MM.1S (cell line): Measurements from ENCODE around the gene PUSL1.

ENCODE experiments used
- DNase-seq: peaks from one replicate; pipeline ENCODE4 v3.0.0-alpha.2; 2015
- H2AFZ ChIP-seq: fragments of 300-600 bp; sonication (generic); 2 replicates; pipeline ENCODE4 v1.6.0; 2016; ENCODE audit warnings: antibody characterized with exemption, low read length
- H3F3A ChIP-seq: fragments of 300-600 bp; sonication (generic); 2 replicates; pipeline ENCODE4 v1.6.1; 2016; ENCODE audit warnings: mild to moderate bottlenecking, antibody characterized with exemption, low read length, moderate library complexity, mixed read lengths; ENCODE audit not compliant: insufficient read depth
- H3K27ac ChIP-seq: fragments of 300-600 bp; sonication (generic); 2 replicates; pipeline ENCODE4 v1.5.1; 2016; ENCODE audit warnings: mild to moderate bottlenecking, low read length
- H3K27me3 ChIP-seq: fragments of 300-600 bp; sonication (generic); replicated peaks from 2 replicates; pipeline ENCODE4 v1.6.0; 2016; ENCODE audit warnings: low read length; ENCODE audit not compliant: insufficient read depth
- H3K36me3 ChIP-seq: fragments of 300-600 bp; sonication (generic); replicated peaks from 2 replicates; pipeline ENCODE4 v1.6.1; 2016; ENCODE audit warnings: mild to moderate bottlenecking, low read length, mixed read lengths; ENCODE audit not compliant: insufficient read depth
- H3K4me1 ChIP-seq: fragments of 300-600 bp; sonication (generic); 2 replicates; pipeline ENCODE4 v1.6.1; 2016; ENCODE audit warnings: low read length, mixed read lengths
- H3K4me2 ChIP-seq: fragments of 300-600 bp; sonication (generic); 2 replicates; pipeline ENCODE4 v1.6.0; 2016; ENCODE audit warnings: low read depth, low read length
- H3K4me3 ChIP-seq: fragments of 300-600 bp; sonication (generic); 2 replicates; pipeline ENCODE4 v1.5.1; 2016; ENCODE audit warnings: low read length, mixed read lengths
- H3K79me2 ChIP-seq: fragments of 300-600 bp; sonication (generic); 2 replicates; pipeline ENCODE4 v1.6.1; 2016; ENCODE audit warnings: mixed run types, low read length, mixed read lengths
- H3K9ac ChIP-seq: fragments of 300-600 bp; sonication (generic); 2 replicates; pipeline ENCODE4 v1.6.1; 2016; ENCODE audit warnings: low read length, mixed read lengths
- H3K9me2 ChIP-seq: fragments of 300-600 bp; sonication (generic); replicated peaks from 2 replicates; pipeline ENCODE4 v1.6.1; 2016; ENCODE audit warnings: mild to moderate bottlenecking, low read length, mixed read lengths; ENCODE audit not compliant: insufficient read depth
- H3K9me3 ChIP-seq: fragments of 300-600 bp; sonication (generic); replicated peaks from 2 replicates; pipeline ENCODE4 v1.6.1; 2016; ENCODE audit warnings: mild to moderate bottlenecking, low read length, mixed read lengths; ENCODE audit not compliant: insufficient read depth
- H4K20me1 ChIP-seq: fragments of 300-600 bp; sonication (generic); 2 replicates; pipeline ENCODE4 v1.6.1; 2016; ENCODE audit warnings: mild to moderate bottlenecking, low read length, moderate library complexity, mixed read lengths; ENCODE audit not compliant: insufficient read depth
- CTCF ChIP-seq: fragments of 300-600 bp; sonication (generic); IDR thresholded peaks from 2 replicates; pipeline ENCODE4 v1.5.1; 2016; ENCODE audit warnings: antibody characterized with exemption, low read length, mixed read lengths
- EZH2 ChIP-seq: fragments of 300-600 bp; sonication (generic); optimal IDR thresholded peaks from 2 replicates; pipeline ENCODE3; 2017; ENCODE audit warnings: low read depth, mild to moderate bottlenecking, antibody characterized with exemption, low read length, mixed read lengths
- EZH2phosphoT487 ChIP-seq: fragments of 300-600 bp; sonication (generic); IDR thresholded peaks from 2 replicates; pipeline ENCODE4 v1.6.1; 2018; ENCODE audit warnings: antibody characterized with exemption, low read length

The PUSL1 gene

GRCh38 chr1:1356796-1357401, 48.5 kb downstream of the PUSL1 start:
- Histone ChIP-seq H3K4me3 (no peak overlapping the region), H3K4me2 (no peak overlapping the region), H3K4me1 (no peaks in the 10 kb centered on the region), H3K79me2 (no peaks in the 10 kb centered on the region), H3K9me2 (no peaks in the 10 kb centered on the region), H3K9me3 (no peaks in the 10 kb centered on the region), H3K27ac (no peak overlapping the region), H3F3A (no peaks in the 10 kb centered on the region), H4K20me1 (no peaks in the 10 kb centered on the region), H2AFZ (no peak overlapping the region), H3K27me3 (peaks cover 65% of the 10 kb centered on the region), H3K9ac (no peak overlapping the region), H3K36me3 (no peaks in the 10 kb centered on the region)
- DNase-seq = no peak
- no peak for TF ChIP-seq EZH2phosphoT487
- no peak for TF ChIP-seq EZH2
- TF ChIP-seq CTCF = no peak

GRCh38 chr1:1357871-1358432, 49.6 kb downstream of the PUSL1 start:
- no peaks in the 10 kb centered on the region for H4K20me1 ChIP-seq
- no peak overlapping the region for H3K4me2 ChIP-seq
- H3K79me2 ChIP-seq = no peaks in the 10 kb centered on the region
- peaks cover 62% of the 10 kb centered on the region for H3K27me3 ChIP-seq
- no peak overlapping the region for H2AFZ ChIP-seq
- no peak overlapping the region for H3K4me3 ChIP-seq
- DNase-seq = no peak
- no peaks in the 10 kb centered on the region for H3F3A ChIP-seq
- no peak overlapping the region for H3K27ac ChIP-seq
- no peaks in the 10 kb centered on the region for H3K36me3 ChIP-seq
- no peak for TF ChIP-seq EZH2phosphoT487
- no peak for TF ChIP-seq CTCF
- TF ChIP-seq EZH2 = no peak
- H3K9me2 ChIP-seq = no peaks in the 10 kb centered on the region
- H3K4me1 ChIP-seq = no peaks in the 10 kb centered on the region
- H3K9ac ChIP-seq = no peak overlapping the region
- no peaks in the 10 kb centered on the region for H3K9me3 ChIP-seq

- TF ChIP-seq CTCF = no peak
- TF ChIP-seq EZH2 = no peak
- no peak for TF ChIP-seq EZH2phosphoT487
- H3K36me3 ChIP-seq = no peaks in the 10 kb centered on the region
- H3F3A ChIP-seq = no peaks in the 10 kb centered on the region
- H3K9ac ChIP-seq = no peak within 1 kb of the TSS
- no peaks in the 10 kb centered on the region for H3K9me2 ChIP-seq
- DNase-seq = no peak
- no peak within 1 kb of the TSS for H3K27ac ChIP-seq
- H3K4me1 ChIP-seq = no peaks in the 10 kb centered on the region
- no peak within 1 kb of the TSS for H3K4me3 ChIP-seq
- H4K20me1 ChIP-seq = no peaks in the 10 kb centered on the region
- H3K79me2 ChIP-seq = no peaks in the 10 kb centered on the region
- peaks cover 55% of the 10 kb centered on the region for H3K27me3 ChIP-seq
- no peak within 1 kb of the TSS for H2AFZ ChIP-seq
- H3K9me3 ChIP-seq = no peaks in the 10 kb centered on the region
- H3K4me2 ChIP-seq = no peak within 1 kb of the TSS
Measured at GRCh38 chr1:1358433-1359271, 50.3 kb downstream of the PUSL1 start, which contains the start of gene MXRA8. Gene MXRA8, minus strand, starts transcription at chr1:1358555. Its CDS starts 51 bp downstream, at chr1:1358504.
